ENCODE measurements around the gene PNKP.

PNKP gene

GRCh38 chr19:49895566-49896297 lies 28.4 kb upstream of the PNKP start:
- DNase-seq (ENCODE audit: low read depth): no peak
- TF ChIP-seq CTCF (conservative IDR thresholded peaks at IDR 0.05; ENCODE audit: control insufficient read depth, insufficient read depth, low read depth, low read length): no peak
- H3K4me3 ChIP-seq (ENCODE audit: control insufficient read depth, low read depth, low read length): no peak overlapping the region

- DNase-seq (ENCODE audit: low read depth): no peak
- TF ChIP-seq CTCF (conservative IDR thresholded peaks at IDR 0.05; ENCODE audit: control insufficient read depth, insufficient read depth, low read depth, low read length): no peak
- no peak overlapping the region for H3K4me3 ChIP-seq (ENCODE audit: control insufficient read depth, low read depth, low read length)
Observed at GRCh38 chr19:49894879-49895565, 27.6 kb upstream of the PNKP start.

- DNase-seq (ENCODE audit: low read depth): no peak
- no peak for TF ChIP-seq CTCF (conservative IDR thresholded peaks at IDR 0.05; ENCODE audit: control insufficient read depth, insufficient read depth, low read depth, low read length)
- H3K4me3 ChIP-seq (ENCODE audit: control insufficient read depth, low read depth, low read length): no peak overlapping the region
Observed at GRCh38 chr19:49894011-49894664, 26.8 kb upstream of the PNKP start.

- no peak overlapping the region for H3K4me3 ChIP-seq (ENCODE audit: control insufficient read depth, low read depth, low read length)
- TF ChIP-seq CTCF (conservative IDR thresholded peaks at IDR 0.05; ENCODE audit: control insufficient read depth, insufficient read depth, low read depth, low read length): no peak
- DNase-seq (ENCODE audit: low read depth): no peak
Observed at GRCh38 chr19:49892716-49893115, 25.3 kb upstream of the PNKP start.

GRCh38 chr19:49891393-49891792 lies 24.0 kb upstream of the PNKP start:
- no peak for DNase-seq (ENCODE audit: low read depth)
- no peak for TF ChIP-seq CTCF (conservative IDR thresholded peaks at IDR 0.05; ENCODE audit: control insufficient read depth, insufficient read depth, low read depth, low read length)
- no peak overlapping the region for H3K4me3 ChIP-seq (ENCODE audit: control insufficient read depth, low read depth, low read length)

GRCh38 chr19:49890349-49891311 lies 23.3 kb upstream of the PNKP start:
- no peak for DNase-seq (ENCODE audit: low read depth)
- no peak for TF ChIP-seq CTCF (conservative IDR thresholded peaks at IDR 0.05; ENCODE audit: control insufficient read depth, insufficient read depth, low read depth, low read length)
- no peak overlapping the region for H3K4me3 ChIP-seq (ENCODE audit: control insufficient read depth, low read depth, low read length)
